GM18867 (cell line): Measurements from ENCODE around the gene HMG20A.

Experiments used
- ATAC-seq: cut with Tn5 transposase; IDR thresholded peaks from one replicate; pipeline ENCODE4 v1.9.1; 2021; ENCODE audit warnings: mild to moderate bottlenecking, moderate library complexity; ENCODE audit not compliant: unreplicated experiment

The HMG20A gene

GRCh38 chr15:77426377-77426776, 5.7 kb downstream of the HMG20A start:
- ATAC-seq, result no peak

DNA sequence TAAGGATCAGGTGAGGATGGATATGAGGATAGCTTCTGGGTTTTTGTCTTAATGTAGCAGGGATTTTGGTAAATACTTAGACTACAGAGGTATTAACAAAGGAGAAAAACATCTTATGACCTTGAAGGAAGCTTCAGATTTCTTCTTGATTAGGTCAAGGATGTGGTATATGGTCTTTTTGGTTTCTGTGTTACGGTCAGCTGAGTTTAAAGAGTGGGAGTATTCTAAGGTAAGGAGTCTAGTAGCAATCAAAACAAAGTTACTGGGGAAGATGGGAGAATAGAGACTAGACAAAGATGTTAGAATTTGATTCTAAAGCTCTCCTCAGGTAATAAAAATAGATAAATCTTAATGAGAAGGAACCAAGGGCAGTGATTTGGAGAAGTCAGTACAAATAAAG, 6.2 kb downstream of the HMG20A start:
- ATAC-seq, result no peak

GRCh38 chr15:77430213-77430612, 9.5 kb downstream of the HMG20A start:
- ATAC-seq, result no peak

DNA sequence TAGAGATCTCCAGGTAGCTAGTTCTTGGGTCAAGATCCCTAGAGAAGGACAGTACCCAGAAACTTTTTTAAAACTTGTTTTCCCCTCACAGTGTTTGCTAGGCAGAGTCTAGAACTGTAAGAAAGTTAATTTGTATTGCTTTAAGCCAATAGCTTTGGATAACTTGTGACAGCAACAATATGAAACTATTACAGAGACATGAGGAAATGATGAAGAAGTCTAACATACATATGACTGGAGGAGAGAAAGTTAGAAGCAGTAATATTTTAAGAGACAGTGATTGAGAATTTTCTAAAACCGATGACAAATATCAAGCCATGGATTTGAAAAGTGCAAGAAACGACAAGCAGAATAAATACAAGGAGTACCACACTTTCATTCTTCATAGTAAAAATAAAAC, 10.0 kb downstream of the HMG20A start:
- ATAC-seq, result no peak

GRCh38 chr15:77436822-77437221, 16.1 kb downstream of the HMG20A start:
- no peak for ATAC-seq

GRCh38 chr15:77437264-77437663, 16.6 kb downstream of the HMG20A start:
- no peak for ATAC-seq

DNA sequence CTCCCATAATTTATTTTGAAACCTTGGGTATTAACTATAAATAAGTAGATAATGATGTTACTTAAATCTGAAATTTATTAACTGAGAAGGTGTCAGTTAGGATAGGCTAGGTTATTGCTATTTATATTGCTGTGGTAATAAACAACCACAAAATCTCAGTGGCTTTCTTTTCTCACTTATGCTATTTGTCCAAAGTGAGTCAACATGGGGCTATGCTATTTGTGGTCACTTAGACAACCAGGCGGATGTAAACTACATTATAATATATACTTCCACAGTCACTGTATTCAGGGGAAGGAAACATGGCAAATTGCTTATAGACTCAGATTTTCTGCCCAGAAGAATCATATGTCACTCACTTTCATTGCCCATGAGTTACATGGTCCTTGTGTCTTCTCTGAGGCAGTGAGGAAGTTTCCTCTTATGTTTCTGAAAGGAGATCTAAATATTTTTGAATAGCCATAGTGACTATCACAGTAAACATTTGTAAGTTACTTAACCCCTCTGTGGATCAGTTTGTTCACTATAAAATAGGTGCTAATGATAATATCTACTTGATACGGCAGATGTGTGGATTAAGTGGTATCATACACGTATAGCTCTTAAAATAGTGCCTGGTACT, 19.8 kb downstream of the HMG20A start:
- peak; percentile 92 for ATAC-seq

DNA sequence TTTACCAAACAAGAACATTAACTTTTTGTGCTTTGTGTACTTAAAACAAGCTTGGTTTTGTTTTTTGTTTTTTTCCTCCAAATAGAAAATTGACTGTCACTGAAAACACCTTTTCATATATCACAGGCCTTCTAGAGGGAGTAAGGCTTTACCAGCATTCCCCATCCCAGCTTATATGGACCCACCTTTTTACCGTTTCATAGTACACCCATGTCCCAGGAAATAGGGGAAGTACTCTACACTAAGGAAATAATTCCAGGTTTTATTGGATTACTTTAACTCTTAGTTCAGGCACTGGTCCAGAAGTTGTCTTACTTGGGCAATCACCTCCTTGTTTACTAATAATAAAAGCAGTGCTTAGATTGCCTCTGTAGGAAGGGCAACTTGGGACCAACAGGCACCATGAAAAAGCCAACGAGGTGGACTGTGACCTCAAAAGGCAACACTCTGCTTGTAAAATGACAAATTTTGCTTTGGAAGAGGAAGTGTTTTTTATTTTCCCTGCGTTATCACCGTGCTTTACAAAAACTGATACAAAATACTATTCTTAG, 26.2 kb downstream of the HMG20A start:
- no peak for ATAC-seq

GRCh38 chr15:77454265-77454664, 33.6 kb downstream of the HMG20A start:
- no peak for ATAC-seq

GRCh38 chr15:77454951-77455350, 34.3 kb downstream of the HMG20A start:
- no peak for ATAC-seq

- ATAC-seq, result no peak
Observed at GRCh38 chr15:77455696-77456321, 35.1 kb downstream of the HMG20A start.

GRCh38 chr15:77456746-77457145, 36.1 kb downstream of the HMG20A start:
- no peak for ATAC-seq

DNA sequence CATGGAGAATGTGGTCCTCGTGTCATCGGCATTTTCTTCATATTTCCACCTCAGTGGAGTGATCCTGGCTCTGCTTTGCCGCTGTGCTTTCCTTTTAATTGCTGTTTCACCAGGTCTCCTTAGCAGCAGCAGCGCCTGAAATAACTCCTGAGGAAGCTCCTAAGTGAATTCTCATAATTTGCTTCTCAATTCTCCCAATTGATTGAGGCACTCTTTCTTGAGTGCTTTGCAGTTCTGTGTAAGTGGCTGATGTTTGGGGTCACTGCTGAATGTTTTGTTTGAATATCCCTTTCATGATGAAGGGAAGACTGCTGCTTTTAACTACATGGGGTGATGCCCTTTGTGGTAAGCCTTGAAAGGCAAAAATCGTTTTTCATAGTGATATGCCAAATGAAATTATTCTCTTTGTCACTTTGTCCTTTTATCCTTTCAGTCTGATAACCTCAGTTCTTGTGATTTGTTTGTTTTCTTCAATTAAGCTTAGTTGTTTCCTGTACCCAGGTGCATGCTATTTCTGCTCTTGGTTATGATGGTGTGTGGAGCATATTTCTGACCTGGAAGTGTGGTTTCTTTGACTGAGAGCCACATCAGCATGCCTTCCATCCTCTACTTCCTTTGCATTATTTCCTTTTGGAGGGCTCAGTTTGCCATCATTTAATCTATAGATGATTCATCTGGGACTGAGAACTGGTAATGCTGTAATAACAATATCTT, 36.7 kb downstream of the HMG20A start:
- no peak for ATAC-seq

- no peak for ATAC-seq
Observed at GRCh38 chr15:77457905-77458265, 37.2 kb downstream of the HMG20A start.

GRCh38 chr15:77459031-77459430, 38.3 kb downstream of the HMG20A start:
- ATAC-seq, result no peak

DNA sequence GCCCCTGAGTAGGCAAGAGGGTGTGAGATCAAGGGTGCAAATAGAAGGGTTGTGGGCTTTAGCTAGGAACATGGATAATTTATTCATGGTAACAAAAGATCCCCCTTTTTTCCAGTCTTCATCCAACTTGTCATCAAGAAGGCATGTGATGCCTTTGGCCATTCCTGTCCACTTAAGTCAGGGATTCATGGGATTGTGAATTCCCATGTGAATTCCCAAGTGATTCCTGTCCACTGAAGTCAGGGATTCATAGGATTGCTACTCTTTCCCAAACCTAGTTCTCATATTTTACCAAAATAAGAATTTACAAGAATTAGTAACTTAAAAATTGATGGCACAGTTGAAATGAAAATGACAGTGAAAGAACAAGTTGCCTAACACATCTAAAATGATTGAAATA, 40.8 kb downstream of the HMG20A start:
- no peak for ATAC-seq

DNA sequence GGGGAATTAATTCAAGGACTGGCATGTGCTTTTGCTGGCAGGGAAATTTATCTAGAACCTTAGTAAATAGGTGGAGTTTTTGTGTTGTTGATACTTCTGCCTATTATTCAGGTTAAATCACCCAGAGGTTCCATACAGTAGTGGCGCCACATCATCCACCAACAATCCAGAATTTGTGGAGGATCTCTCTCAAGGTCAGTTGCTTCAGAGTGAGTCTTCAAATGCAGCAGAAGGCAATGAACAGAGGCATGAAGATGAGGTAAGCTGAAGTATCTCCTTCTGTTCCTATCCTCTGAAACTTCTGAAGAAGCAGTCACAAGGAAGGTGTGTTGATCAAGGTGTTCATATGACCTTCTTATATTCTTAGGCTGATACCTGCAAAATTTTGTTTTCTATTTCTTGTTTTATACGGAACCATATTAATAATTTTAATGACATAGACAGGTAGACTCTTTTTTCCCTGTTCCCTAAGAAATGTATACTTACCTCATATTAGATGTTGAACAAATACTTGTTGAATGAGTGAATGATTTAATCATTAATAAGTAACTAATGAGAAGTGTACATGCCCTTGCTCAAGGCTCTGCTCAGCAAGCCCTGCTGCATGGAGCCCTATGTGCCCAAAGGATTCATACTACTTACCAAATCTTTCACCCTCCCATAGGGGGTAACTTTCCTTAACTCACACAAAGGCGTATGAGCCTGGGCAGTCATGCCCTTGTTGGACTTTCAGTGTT, 43.6 kb downstream of the HMG20A start:
- no peak for ATAC-seq

GRCh38 chr15:77466521-77466920, 45.8 kb downstream of the HMG20A start:
- no peak for ATAC-seq

GRCh38 chr15:77468896-77469295, 48.2 kb downstream of the HMG20A start:
- ATAC-seq, result no peak

DNA sequence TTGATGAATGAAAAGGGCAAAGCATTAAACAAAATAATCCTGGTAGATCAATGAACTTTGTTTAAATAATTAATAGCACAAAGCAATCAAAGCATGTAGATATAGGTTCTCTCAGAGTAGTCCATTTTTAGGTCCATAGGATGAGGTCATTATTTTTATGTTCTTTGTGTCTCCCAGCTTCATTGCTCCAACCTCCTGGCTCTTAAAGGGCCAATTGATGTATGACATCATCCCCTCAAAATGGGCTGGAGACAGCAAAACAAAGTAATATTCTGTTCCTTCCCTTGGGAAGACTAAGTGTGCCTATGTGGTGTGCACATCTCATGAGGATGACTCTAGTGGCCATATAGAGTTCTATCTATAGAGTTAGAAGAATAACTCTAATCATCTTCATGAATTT, 49.5 kb downstream of the HMG20A start:
- ATAC-seq, result no peak

GRCh38 chr15:77473328-77473727, 52.6 kb downstream of the HMG20A start:
- ATAC-seq, result no peak
